Measurements from ENCODE around the gene USP10.
"Not testable (repeated sequence)": the region's sequence is repeated elsewhere in the genome, so short reads cannot be mapped to it uniquely, and the experiment has no call there.

Gene USP10

DNA sequence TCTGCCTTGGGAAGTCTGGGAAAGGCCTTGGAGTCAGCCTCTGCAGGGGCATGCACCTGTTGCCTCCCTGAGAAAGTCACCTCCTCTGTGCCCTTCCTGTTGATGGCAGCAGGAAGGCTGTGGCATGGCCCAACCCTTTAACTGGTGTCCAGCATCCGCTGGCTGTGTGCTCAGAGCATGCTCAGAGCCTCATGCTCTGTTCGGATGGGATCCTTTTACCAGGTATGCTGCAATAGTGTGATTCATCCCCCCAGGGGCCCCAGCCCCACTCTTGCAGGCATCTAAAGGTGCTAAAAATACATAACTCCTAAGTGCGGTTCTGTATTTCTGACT, 26.6 kb upstream of the USP10 start:
- FAIRE-seq, result no peak

GRCh38 chr16:84673561-84673960, 26.2 kb upstream of the USP10 start:
- no peak for DNase-seq (ENCODE audit: extremely low spot score, insufficient read length, low read depth)
- FAIRE-seq, result no peak

More for the DNA sequence above, 26.6 kb upstream of the USP10 start:
- no peak for DNase-seq (ENCODE audit: extremely low spot score, insufficient read length, low read depth)

GRCh38 chr16:84675423-84675822, 24.4 kb upstream of the USP10 start:
- DNase-seq (ENCODE audit: extremely low spot score, insufficient read length, low read depth), result no peak
- FAIRE-seq, result no peak

DNA sequence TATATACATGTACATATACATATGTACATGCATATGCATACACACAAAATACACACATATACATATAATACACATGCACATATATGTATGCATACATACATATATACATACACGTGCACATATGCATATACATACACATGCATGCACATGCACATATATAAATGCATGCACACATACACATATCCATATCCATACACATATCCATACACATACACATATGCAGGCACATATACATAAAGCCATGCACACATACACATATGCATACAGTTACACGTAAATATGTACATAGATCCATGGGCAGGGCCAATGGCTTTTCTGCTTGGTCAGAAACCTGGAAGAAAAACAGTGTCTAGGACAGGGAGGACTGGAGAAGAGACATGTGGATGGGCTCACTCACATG, 23.9 kb upstream of the USP10 start:
- DNase-seq (ENCODE audit: extremely low spot score, insufficient read length, low read depth) (no peak), FAIRE-seq (no peak)

- FAIRE-seq (no peak), DNase-seq (ENCODE audit: extremely low spot score, insufficient read length, low read depth) (no peak)
These were observed 22.6 kb upstream of the USP10 start for GRCh38 chr16:84677017-84677803.

- DNase-seq (ENCODE audit: extremely low spot score, insufficient read length, low read depth), result no peak
- no peak for FAIRE-seq
These were observed 22.0 kb upstream of the USP10 start for GRCh38 chr16:84677849-84678248.

DNA sequence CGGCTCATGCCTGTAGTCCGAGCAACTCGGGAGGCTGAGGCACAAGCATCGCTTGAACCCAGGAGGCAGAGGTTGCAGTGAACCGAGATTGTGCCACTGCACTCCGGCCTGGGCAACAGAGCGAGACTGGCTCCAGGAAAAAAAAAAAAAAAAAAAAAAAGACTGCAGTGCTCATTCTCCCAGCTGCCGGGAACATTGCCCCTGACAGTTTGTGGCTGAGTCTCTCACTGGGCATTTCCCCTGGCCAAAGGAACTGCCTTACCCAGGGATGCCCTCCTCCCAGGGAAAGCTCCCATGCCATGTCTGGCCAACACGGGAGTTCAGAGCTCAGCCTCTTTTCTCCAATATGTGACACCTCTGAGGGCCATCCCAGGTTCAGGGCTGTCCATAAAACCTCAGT, 21.3 kb upstream of the USP10 start:
- FAIRE-seq, result no peak
- DNase-seq (ENCODE audit: extremely low spot score, insufficient read length, low read depth), result no peak

DNA sequence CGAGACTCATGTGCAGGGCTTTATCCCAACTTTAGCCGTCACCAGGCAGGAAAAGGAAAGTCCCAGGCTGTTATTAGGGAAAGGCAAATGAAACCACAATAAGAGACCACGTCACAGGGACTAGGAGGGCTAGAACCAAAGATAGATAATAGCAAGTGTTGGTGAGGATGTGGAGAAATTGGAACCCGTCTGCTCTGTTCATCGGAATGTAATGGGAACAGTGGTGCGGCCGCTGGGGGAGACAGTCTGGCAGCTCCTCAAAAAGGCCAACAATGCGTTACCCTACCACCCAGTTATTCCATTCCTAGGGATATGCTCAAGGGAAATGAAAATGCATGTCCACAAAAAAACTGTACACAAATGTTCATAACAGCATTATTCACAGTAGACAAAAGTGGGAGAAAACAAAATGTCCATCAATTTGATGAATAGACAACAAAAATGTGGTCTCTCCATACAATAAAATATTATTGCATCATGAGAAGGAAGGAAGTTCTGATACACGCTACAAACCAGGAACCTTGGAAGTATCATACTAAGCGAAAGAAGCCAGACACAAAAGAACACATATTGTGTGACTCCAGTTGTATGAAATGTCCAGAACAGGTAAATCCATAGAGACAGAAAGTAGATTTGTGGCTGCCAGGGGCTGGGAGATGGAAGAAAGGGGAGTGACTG, 19.5 kb upstream of the USP10 start:
- FAIRE-seq (no peak), DNase-seq (ENCODE audit: extremely low spot score, insufficient read length, low read depth) (no peak)

GRCh38 chr16:84680843-84681629, 18.8 kb upstream of the USP10 start:
- FAIRE-seq (no peak), DNase-seq (ENCODE audit: extremely low spot score, insufficient read length, low read depth) (no peak)

DNA sequence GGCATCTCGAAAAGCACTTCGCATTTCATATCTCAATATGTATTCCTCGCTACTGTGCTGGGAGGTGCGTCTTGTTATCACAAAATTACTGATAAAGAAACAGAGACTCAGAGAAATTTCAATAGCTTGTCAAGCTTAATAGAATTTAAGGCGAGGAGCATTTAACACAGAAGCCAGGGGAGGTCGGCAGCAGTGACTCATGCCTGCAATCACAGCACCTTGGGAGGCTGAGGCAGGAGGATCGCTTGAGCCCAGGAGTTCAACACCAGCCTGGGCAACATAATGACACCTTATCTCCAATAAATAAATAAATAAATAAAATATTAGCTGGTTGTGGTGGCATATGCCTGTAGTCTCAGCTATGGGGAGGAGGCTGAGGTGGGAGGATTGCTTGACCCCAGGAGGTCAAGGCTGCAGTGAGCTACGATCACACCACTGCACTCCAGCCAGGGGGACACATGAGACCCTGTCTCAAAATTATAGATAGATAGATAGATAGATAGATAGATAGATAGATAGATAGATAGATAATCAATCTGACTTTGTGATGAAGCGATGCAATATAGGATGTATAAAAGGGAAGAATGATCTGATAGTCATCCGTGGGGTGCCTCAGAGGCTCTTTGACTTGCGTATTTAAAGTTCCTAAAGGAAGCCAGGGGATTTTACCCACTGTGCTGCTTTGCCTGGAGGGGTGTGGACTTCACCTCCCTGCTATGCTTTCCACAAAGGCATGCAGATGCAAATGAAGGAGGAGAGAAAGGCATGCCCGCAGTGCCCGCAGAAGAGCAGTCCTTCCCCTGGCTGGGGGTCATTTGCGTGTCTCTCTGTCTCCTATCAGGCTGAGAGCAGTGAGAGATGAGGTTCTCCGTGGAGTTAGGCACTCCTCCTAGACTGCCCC, 15.9 kb upstream of the USP10 start:
- FAIRE-seq (no peak), DNase-seq (ENCODE audit: extremely low spot score, insufficient read length, low read depth) (no peak)

DNA sequence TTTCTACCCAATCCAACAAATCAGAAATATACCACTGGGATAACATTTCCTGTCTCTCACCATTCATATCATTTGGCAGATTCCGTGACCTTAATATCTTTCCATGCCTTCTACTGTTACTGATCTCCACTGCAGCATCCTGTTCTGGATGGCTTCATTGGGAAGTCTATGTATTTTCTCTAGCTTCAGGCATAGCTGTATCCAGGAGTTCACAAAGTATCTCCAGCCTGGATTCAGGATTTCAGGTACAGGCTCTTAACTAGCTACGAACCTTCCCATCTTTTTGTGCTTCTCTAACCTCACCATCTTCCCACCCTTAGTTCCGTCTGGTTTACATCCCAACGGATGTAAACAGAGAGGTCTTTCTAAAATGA, 15.2 kb upstream of the USP10 start:
- FAIRE-seq (no peak), DNase-seq (ENCODE audit: extremely low spot score, insufficient read length, low read depth) (no peak)

GRCh38 chr16:84685210-84685609, 14.6 kb upstream of the USP10 start:
- FAIRE-seq, result no peak
- no peak for DNase-seq (ENCODE audit: extremely low spot score, insufficient read length, low read depth)

DNA sequence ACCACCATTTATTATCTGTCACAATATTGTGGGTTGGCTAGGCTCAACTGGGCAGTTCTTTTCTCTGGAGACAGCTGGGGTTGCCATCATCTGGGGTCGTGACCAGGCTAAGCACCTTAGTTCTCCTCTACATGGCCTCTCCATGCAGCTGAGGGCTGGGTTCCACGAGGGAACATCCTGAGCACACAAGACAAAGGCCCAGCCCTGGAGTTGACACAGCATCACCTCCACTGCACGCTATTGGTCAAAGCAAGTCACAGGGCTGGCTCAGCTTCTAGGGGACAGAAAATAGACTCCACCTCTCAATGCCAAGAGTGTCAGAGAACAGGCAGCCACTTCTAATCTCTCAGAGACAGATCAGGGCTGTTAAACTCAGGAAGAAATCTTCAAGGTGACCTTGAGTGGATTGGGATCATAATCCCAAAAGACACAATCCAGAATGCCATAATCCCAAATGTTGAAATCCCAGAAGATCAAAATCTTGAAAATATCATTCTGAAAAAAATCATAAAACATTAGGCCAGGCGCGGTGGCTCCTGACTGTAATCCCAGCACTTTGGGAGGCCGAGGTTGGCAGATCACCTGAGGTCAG, 13.0 kb upstream of the USP10 start:
- DNase-seq (ENCODE audit: extremely low spot score, insufficient read length, low read depth), result no peak
- no peak for FAIRE-seq

GRCh38 chr16:84687715-84688114, 12.1 kb upstream of the USP10 start:
- DNase-seq (ENCODE audit: extremely low spot score, insufficient read length, low read depth), result peak; percentile 30
- peak; percentile 85 for FAIRE-seq

DNA sequence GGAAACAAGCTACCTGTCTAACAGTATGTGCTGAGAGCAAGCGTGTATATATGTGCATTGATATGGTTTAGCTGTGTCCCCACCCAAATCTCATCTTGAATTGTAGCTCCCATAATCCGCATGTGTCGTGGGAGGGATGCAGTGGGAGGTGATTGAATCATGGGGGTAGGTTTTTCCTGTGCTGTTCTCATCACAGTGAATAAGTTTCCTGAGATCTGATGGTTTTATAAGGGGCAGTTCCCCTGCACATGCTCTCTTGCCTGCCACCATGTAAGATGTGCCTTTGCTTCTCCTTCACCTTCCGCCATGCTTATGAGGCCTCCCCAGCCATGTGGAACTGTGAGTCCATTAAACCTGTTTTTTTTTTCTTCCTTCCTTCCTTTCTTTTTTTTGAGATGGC, 11.6 kb upstream of the USP10 start:
- not testable (repeated sequence) for DNase-seq (ENCODE audit: extremely low spot score, insufficient read length, low read depth); FAIRE-seq

DNA sequence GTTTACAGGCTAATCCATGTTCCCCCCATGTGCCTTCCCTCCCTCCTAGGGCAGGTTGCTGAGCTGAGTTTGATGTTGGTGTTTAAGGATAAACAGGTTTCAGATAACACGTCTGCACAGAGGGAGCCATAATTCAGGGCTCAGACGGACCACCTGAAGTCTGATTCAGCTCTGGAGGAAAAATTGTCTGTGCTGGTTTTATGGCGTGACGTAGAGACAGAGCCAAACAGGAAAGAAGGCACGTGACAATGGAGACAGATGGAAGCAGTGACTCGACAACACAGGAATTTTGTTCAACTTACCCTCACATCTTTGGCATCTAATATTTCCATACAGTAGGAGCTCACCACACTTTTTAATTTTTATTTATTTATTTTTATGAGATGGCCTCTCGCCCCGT, 10.7 kb upstream of the USP10 start:
- DNase-seq (ENCODE audit: extremely low spot score, insufficient read length, low read depth) (no peak), FAIRE-seq (no peak)

DNA sequence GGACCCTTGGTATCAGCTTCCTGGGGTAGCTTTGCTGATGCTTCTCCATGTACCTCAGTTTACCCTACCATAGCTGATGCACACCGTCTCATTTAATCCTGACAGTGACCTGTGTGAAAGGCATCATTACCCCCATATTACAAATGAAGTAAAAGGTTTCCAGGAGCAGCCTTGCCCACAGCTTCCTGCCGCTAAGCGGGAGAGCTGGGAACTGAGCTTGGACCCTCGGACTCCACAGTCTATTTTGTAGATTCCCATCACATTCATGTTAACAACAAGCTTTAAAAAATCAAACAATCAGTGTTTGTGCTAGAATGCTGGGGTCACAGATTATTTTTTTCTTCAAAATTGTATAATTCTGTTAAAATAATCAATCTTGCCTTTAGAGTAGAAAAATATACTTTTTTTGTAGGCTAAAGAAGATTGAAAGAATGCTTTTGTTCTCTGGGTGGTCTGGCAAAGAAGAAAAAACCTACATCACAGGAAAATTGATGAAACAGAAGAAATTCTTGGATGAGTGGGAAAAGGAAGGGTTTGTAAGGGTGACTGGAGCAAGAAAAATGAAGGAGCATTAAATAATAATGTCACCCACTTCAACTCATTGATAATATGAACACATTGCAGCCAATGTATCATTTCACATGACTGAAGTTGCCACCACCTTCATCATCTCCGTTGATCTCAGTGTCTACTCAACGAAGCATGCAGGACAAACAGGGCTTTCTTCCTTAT, 9.5 kb upstream of the USP10 start:
- no peak for FAIRE-seq
- no peak for DNase-seq (ENCODE audit: extremely low spot score, insufficient read length, low read depth)

GRCh38 chr16:84692451-84693214, 7.2 kb upstream of the USP10 start:
- no peak for FAIRE-seq
- DNase-seq (ENCODE audit: extremely low spot score, insufficient read length, low read depth), result no peak

Measured in GM18507 (cell line).